ENCODE results near the gene ITGB6.

DNA sequence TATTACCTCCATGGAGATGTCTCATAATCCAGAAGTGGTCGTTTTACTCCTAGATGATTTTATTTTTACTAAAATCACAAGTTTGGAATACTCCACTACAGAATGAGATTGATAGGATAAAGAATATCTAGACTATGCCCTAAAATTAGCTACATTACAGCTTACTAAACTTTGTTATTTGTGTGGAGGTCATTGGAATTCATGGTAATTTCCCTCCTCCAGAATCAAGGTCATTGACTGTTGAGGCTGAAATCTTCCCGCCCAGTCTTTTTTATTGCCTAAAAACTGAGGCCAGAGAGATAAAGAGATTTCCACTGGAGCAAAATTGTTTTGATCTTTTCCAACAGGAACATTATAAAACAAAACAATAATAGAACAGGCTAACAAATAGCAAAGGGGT lies 35.0 kb downstream of the ITGB6 start:
- TF ChIP-seq, protein P1, sequence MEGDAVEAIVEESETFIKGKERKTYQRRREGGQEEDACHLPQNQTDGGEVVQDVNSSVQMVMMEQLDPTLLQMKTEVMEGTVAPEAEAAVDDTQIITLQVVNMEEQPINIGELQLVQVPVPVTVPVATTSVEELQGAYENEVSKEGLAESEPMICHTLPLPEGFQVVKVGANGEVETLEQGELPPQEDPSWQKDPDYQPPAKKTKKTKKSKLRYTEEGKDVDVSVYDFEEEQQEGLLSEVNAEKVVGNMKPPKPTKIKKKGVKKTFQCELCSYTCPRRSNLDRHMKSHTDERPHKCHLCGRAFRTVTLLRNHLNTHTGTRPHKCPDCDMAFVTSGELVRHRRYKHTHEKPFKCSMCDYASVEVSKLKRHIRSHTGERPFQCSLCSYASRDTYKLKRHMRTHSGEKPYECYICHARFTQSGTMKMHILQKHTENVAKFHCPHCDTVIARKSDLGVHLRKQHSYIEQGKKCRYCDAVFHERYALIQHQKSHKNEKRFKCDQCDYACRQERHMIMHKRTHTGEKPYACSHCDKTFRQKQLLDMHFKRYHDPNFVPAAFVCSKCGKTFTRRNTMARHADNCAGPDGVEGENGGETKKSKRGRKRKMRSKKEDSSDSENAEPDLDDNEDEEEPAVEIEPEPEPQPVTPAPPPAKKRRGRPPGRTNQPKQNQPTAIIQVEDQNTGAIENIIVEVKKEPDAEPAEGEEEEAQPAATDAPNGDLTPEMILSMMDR (IDR thresholded peaks at IDR 0.05), result no peak
- TF ChIP-seq POLR2A (IDR thresholded peaks at IDR 0.05) (no peak), EP300 (IDR thresholded peaks at IDR 0.05) (no peak)

All from sigmoid colon (tissue), 4 donors.